ENCODE data around the gene TIPARP.

TIPARP gene

GRCh38 chr3:156659260-156659659, 15.1 kb upstream of the TIPARP start:
- TF ChIP-seq GATA3 (IDR thresholded peaks at IDR 0.05; ENCODE audit: low read depth, low read length): no peak
- TF ChIP-seq GATA2 (IDR thresholded peaks at IDR 0.05; ENCODE audit: low read depth, low read length): no peak

GRCh38 chr3:156661155-156661554, 13.2 kb upstream of the TIPARP start:
- TF ChIP-seq GATA3 (IDR thresholded peaks at IDR 0.05; ENCODE audit: low read depth, low read length) (no peak), GATA2 (IDR thresholded peaks at IDR 0.05; ENCODE audit: low read depth, low read length) (no peak)

GRCh38 chr3:156664011-156664830, 10.2 kb upstream of the TIPARP start:
- TF ChIP-seq GATA2 (IDR thresholded peaks at IDR 0.05; ENCODE audit: low read depth, low read length) (no peak), GATA3 (IDR thresholded peaks at IDR 0.05; ENCODE audit: low read depth, low read length) (no peak)

- TF ChIP-seq GATA2 (IDR thresholded peaks at IDR 0.05; ENCODE audit: low read depth, low read length) (no peak), GATA3 (IDR thresholded peaks at IDR 0.05; ENCODE audit: low read depth, low read length) (no peak)
Measured at GRCh38 chr3:156664831-156665178, 9.6 kb upstream of the TIPARP start.

GRCh38 chr3:156665291-156665690, 9.1 kb upstream of the TIPARP start:
- TF ChIP-seq GATA3 (IDR thresholded peaks at IDR 0.05; ENCODE audit: low read depth, low read length) (no peak), GATA2 (IDR thresholded peaks at IDR 0.05; ENCODE audit: low read depth, low read length) (no peak)

- TF ChIP-seq GATA2 (IDR thresholded peaks at IDR 0.05; ENCODE audit: low read depth, low read length) (no peak), GATA3 (IDR thresholded peaks at IDR 0.05; ENCODE audit: low read depth, low read length) (no peak)
Measured at GRCh38 chr3:156666073-156666472, 8.3 kb upstream of the TIPARP start.

GRCh38 chr3:156668073-156668763, 6.2 kb upstream of the TIPARP start:
- TF ChIP-seq GATA2 (IDR thresholded peaks at IDR 0.05; ENCODE audit: low read depth, low read length): no peak
- no peak for TF ChIP-seq GATA3 (IDR thresholded peaks at IDR 0.05; ENCODE audit: low read depth, low read length)

GRCh38 chr3:156670077-156670476, 4.3 kb upstream of the TIPARP start:
- TF ChIP-seq GATA2 (IDR thresholded peaks at IDR 0.05; ENCODE audit: low read depth, low read length) (no peak), GATA3 (IDR thresholded peaks at IDR 0.05; ENCODE audit: low read depth, low read length) (no peak)

GRCh38 chr3:156670652-156671051, 3.7 kb upstream of the TIPARP start:
- TF ChIP-seq GATA3 (IDR thresholded peaks at IDR 0.05; ENCODE audit: low read depth, low read length) (no peak), GATA2 (IDR thresholded peaks at IDR 0.05; ENCODE audit: low read depth, low read length) (no peak)

- TF ChIP-seq GATA3 (IDR thresholded peaks at IDR 0.05; ENCODE audit: low read depth, low read length) (no peak), GATA2 (IDR thresholded peaks at IDR 0.05; ENCODE audit: low read depth, low read length) (no peak)
Measured at GRCh38 chr3:156673732-156674045, 701 bp upstream of the TIPARP start.

GRCh38 chr3:156674911-156675829, 780 bp downstream of the TIPARP start:
- TF ChIP-seq GATA3 (IDR thresholded peaks at IDR 0.05; ENCODE audit: low read depth, low read length) (no peak), GATA2 (IDR thresholded peaks at IDR 0.05; ENCODE audit: low read depth, low read length) (no peak)

GRCh38 chr3:156675830-156676767, 1.7 kb downstream of the TIPARP start:
- TF ChIP-seq GATA3 (IDR thresholded peaks at IDR 0.05; ENCODE audit: low read depth, low read length) (no peak), GATA2 (IDR thresholded peaks at IDR 0.05; ENCODE audit: low read depth, low read length) (no peak)

GRCh38 chr3:156676768-156677479, 2.5 kb downstream of the TIPARP start:
- TF ChIP-seq GATA2 (IDR thresholded peaks at IDR 0.05; ENCODE audit: low read depth, low read length): no peak
- no peak for TF ChIP-seq GATA3 (IDR thresholded peaks at IDR 0.05; ENCODE audit: low read depth, low read length)
